Activated CD4-positive, alpha-beta T cell treated with anti-CD3 and anti-CD28 coated beads, Interleukin-2, Interleukin-6, amounts not matched to agents 100 ng/mL and 50 ng/mL, durations not matched to agents 16 hours and 8 hours (primary cell): ENCODE data around the gene P3R3URF.
"Not testable (repeated sequence)": the region's sequence is repeated elsewhere in the genome, so short reads cannot be mapped to it uniquely, and the experiment has no call there.

Experiments used
- DNase-seq: peaks from one replicate; pipeline ENCODE4 v3.0.0-alpha.2; 2020

Gene P3R3URF

GRCh38 chr1:46176211-46176865 is at the start of gene P3R3URF:
Gene P3R3URF, minus strand, starts transcription at chr1:46176488. Its CDS starts 17 bp downstream, at chr1:46176471.
- no peak for DNase-seq

- DNase-seq: no peak
These were observed 48.7 kb upstream of the P3R3URF start for GRCh38 chr1:46224966-46225365.

GRCh38 chr1:46223472-46223943 is 47.2 kb upstream of the P3R3URF start:
- peak; percentile 76 for DNase-seq

- DNase-seq: not testable (repeated sequence)
These were observed 46.8 kb upstream of the P3R3URF start for GRCh38 chr1:46223055-46223454.

GRCh38 chr1:46221749-46222148 is 45.5 kb upstream of the P3R3URF start:
- no peak for DNase-seq

- DNase-seq: no peak
These were observed 44.5 kb upstream of the P3R3URF start for GRCh38 chr1:46220808-46221207.

GRCh38 chr1:46219551-46220520 is 43.5 kb upstream of the P3R3URF start:
- DNase-seq: no peak

GRCh38 chr1:46218443-46218842 is 42.2 kb upstream of the P3R3URF start:
- DNase-seq: no peak

GRCh38 chr1:46215504-46215903 is 39.2 kb upstream of the P3R3URF start:
- no peak for DNase-seq

GRCh38 chr1:46211051-46211450 is 34.8 kb upstream of the P3R3URF start:
- no peak for DNase-seq

- DNase-seq: no peak
These were observed 34.3 kb upstream of the P3R3URF start for GRCh38 chr1:46210561-46210960.

GRCh38 chr1:46206399-46206798 is 30.1 kb upstream of the P3R3URF start:
- DNase-seq: no peak

- DNase-seq: no peak
These were observed 29.5 kb upstream of the P3R3URF start for GRCh38 chr1:46205791-46206190.

GRCh38 chr1:46205141-46205540 is 28.9 kb upstream of the P3R3URF start:
- no peak for DNase-seq

GRCh38 chr1:46204406-46204742 is 28.1 kb upstream of the P3R3URF start:
- DNase-seq: no peak

- DNase-seq: no peak
These were observed 27.6 kb upstream of the P3R3URF start for GRCh38 chr1:46203738-46204405.

GRCh38 chr1:46199233-46199749 is 23.0 kb upstream of the P3R3URF start:
- DNase-seq: no peak

GRCh38 chr1:46197964-46198811 is 21.9 kb upstream of the P3R3URF start, which contains the start of gene POMGNT1:
Gene POMGNT1, minus strand, starts transcription at chr1:46198434. Its CDS starts 613 bp downstream, at chr1:46197821.
- peak; percentile 81 for DNase-seq

GRCh38 chr1:46197560-46197963 is 21.3 kb upstream of the P3R3URF start:
- DNase-seq: no peak

GRCh38 chr1:46196609-46197008 is 20.3 kb upstream of the P3R3URF start:
- DNase-seq: no peak

GRCh38 chr1:46194641-46195193 is 18.4 kb upstream of the P3R3URF start:
- no peak for DNase-seq
